CD8-positive, alpha-beta memory T cell (primary cell): ENCODE measurements around the gene VKORC1. TPM values are rescaled to one million over a fixed set of nuclear protein-coding genes. Genes with fewer than 3 reads are reported as not detected.

ENCODE experiments used
- CTCF ChIA-PET: fragments of 350-600 bp; sonication (Branson Sonifier 250); formaldehyde crosslinking; loops from one replicate; lab custom pipeline; 2021; ENCODE audit warnings: antibody characterized with exemption; lab: Charles Lee
- POLR2A ChIA-PET: fragments of 350-600 bp; sonication (Branson Sonifier 250); formaldehyde crosslinking; loops from one replicate; lab custom pipeline; 2021; ENCODE audit warnings: antibody characterized with exemption; lab: Charles Lee
- DNase-seq, 5 donors: peaks; one replicate each; pipeline versions ENCODE4 v3.0.0 to v3.0.0-alpha.2; 2020 to 2022; ENCODE audit warnings: mixed read lengths in 1 of 5
- H3K27ac ChIP-seq: one replicate; pipeline ENCODE4 v1.7.0; 2013; ENCODE audit warnings: low read depth, mild to moderate bottlenecking, low read length, moderate library complexity
- H3K27me3 ChIP-seq: 2 replicates; pipeline ENCODE4 v1.7.0; 2013; ENCODE audit warnings: low read length, mild to moderate bottlenecking; ENCODE audit not compliant: insufficient read depth, poor library complexity, severe bottlenecking
- H3K36me3 ChIP-seq: 2 replicates; pipeline ENCODE4 v1.7.0; 2013; ENCODE audit warnings: mild to moderate bottlenecking, low read length, moderate library complexity; ENCODE audit not compliant: insufficient read depth
- H3K4me1 ChIP-seq: 2 replicates; pipeline ENCODE4 v1.7.0; 2013; ENCODE audit warnings: mild to moderate bottlenecking, low read length, moderate library complexity; ENCODE audit not compliant: insufficient read depth
- H3K4me3 ChIP-seq: 2 replicates; pipeline ENCODE4 v1.7.0; 2013; ENCODE audit warnings: mild to moderate bottlenecking, low read length
- H3K9me3 ChIP-seq: 2 replicates; pipeline ENCODE4 v1.7.0; 2013; ENCODE audit warnings: mild to moderate bottlenecking, low read length
- H3K27ac Mint-ChIP-seq, 8 donors: one replicate each; pipeline ENCODE4 v1.8.0; 2020 to 2021; ENCODE audit warnings: mixed read lengths in 8 of 8, mild to moderate bottlenecking in 6 of 8, inconsistent platforms in 3 of 8, moderate library complexity in 3 of 8
- H3K27me3 Mint-ChIP-seq, 2 donors: one replicate each; pipeline ENCODE4 v1.8.0; 2020 to 2021; ENCODE audit warnings: mixed read lengths in 2 of 2, mild to moderate bottlenecking in 1 of 2, moderate library complexity in 1 of 2
- H3K36me3 Mint-ChIP-seq, 3 donors: one replicate each; pipeline ENCODE4 v1.8.0; 2020 to 2021; ENCODE audit warnings: mixed read lengths in 3 of 3, inconsistent platforms in 1 of 3, mild to moderate bottlenecking in 1 of 3
- H3K4me1 Mint-ChIP-seq, 3 donors: one replicate each; pipeline ENCODE4 v1.8.0; 2020 to 2021; ENCODE audit warnings: mixed read lengths in 3 of 3, inconsistent platforms in 1 of 3, mild to moderate bottlenecking in 1 of 3
- H3K4me3 Mint-ChIP-seq, 7 donors: one replicate each; pipeline ENCODE4 v1.8.0; 2020 to 2021; ENCODE audit warnings: mixed read lengths in 7 of 7, mild to moderate bottlenecking in 6 of 7, moderate library complexity in 4 of 7, inconsistent platforms in 2 of 7
- H3K9me3 Mint-ChIP-seq, 5 donors: one replicate each; pipeline ENCODE4 v1.8.0; 2020 to 2022; ENCODE audit warnings: mixed read lengths in 5 of 5, mild to moderate bottlenecking in 3 of 5, moderate library complexity in 2 of 5, inconsistent platforms in 1 of 5
- polyA plus RNA-seq: library from polyadenylated mRNA; unstranded; fragments of 300-500 nt; fragmentation: Illumina TruSeq; gene quantifications from one replicate; pipeline ENCODE4 v1.2.3, GENCODE V29; 2021
- total RNA-seq, 2 experiments: library from RNA; stranded (reverse); gene quantifications; one replicate each; pipeline ENCODE4 v1.2.3, GENCODE V29; 2021

The VKORC1 gene
- total and polyA plus RNA-seq, 3 experiments from 2014 or later, result 66.0 to 124 (median 74.3) TPM

DNA sequence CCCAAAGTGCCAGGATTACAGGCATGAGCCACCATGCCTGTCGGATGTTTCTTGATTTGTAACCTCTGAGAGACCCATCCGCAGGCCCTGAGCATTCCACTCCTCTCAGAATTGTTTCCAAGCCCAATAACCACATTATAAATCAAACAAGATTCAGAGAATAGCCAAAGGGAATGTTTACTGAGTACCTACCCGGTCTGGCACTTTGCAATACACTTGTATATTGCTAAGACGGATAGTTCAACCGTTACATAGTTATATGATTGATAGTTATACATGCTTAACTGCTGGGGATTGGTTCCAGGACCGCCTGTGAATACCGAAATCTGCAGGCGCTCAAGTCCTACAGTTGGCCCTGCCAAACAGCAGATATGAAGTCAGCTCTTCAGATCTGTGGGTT lies 19.9 kb upstream of the VKORC1 start:
- Mint-ChIP-seq H3K27me3 (no peaks in the 10 kb centered on the region), H3K4me3 (peak overlapping the region in 2 of 7 donors; percentile 32 to 70), H3K36me3 (peaks cover 0 to 51% (median 0%) of the 10 kb centered on the region in 3 donors), H3K9me3 (no peaks in the 10 kb centered on the region), H3K27ac (peak overlapping the region in 3 of 8 donors; percentile 19 to 68 (median 34)), H3K4me1 (peaks cover 18% of the 10 kb centered on the region in 3 donors)
- Histone ChIP-seq H3K4me3 (no peak overlapping the region), H3K9me3 (no peaks in the 10 kb centered on the region), H3K27me3 (no peaks in the 10 kb centered on the region), H3K27ac (no peak overlapping the region), H3K4me1 (peaks cover 12% of the 10 kb centered on the region), H3K36me3 (peaks cover 8% of the 10 kb centered on the region)
- ChIA-PET POLR2A (interaction anchor here (0.7 kb wide), 1 partner anchor 28 kb away, joined by 3 read pairs; no protein-coding TSS in a partner anchor), CTCF (interaction anchor here (1.9 kb wide), 1 partner anchor 28 kb away, joined by 4 read pairs; no protein-coding TSS in a partner anchor)
- no peak for DNase-seq

GRCh38 chr16:31113121-31114120 lies 18.8 kb upstream of the VKORC1 start:
- H3K27me3 Mint-ChIP-seq, result no peaks in the 10 kb centered on the region
- H3K4me3 Mint-ChIP-seq, result peak overlapping the region in 2 of 7 donors; percentile 24 to 82
- ChIA-PET CTCF (interaction anchor here (0.5 to 2.1 kb wide), 4 partner anchors 29 to 346 kb away, joined by 3 to 8 read pairs (median 4); partner anchors contain the start of gene ARMC5), POLR2A (interaction anchor here (0.6 to 0.7 kb wide), 2 partner anchors 29 to 68 kb away, joined by 3 read pairs; no protein-coding TSS in a partner anchor)
- no peaks in the 10 kb centered on the region for H3K9me3 ChIP-seq
- peaks cover 15 to 19% (median 15%) of the 10 kb centered on the region in 3 donors for H3K4me1 Mint-ChIP-seq
- H3K4me1 ChIP-seq, result peaks cover 11% of the 10 kb centered on the region
- peaks cover 0 to 43% (median 0%) of the 10 kb centered on the region in 3 donors for H3K36me3 Mint-ChIP-seq
- no peaks in the 10 kb centered on the region for H3K27me3 ChIP-seq
- H3K27ac ChIP-seq, result no peak overlapping the region
- no peak for DNase-seq
- H3K4me3 ChIP-seq, result no peak overlapping the region
- H3K9me3 Mint-ChIP-seq, result no peaks in the 10 kb centered on the region
- H3K36me3 ChIP-seq, result no peaks in the 10 kb centered on the region
- H3K27ac Mint-ChIP-seq, result peak overlapping the region in 6 of 8 donors; percentile 7 to 84 (median 28)

- CTCF ChIA-PET, result interaction anchor here (2.1 kb wide), 1 partner anchor 30 kb away, joined by 8 read pairs; no protein-coding TSS in a partner anchor
Measured at GRCh38 chr16:31112711-31113110, 18.1 kb upstream of the VKORC1 start.

GRCh38 chr16:31111881-31112466 lies 17.4 kb upstream of the VKORC1 start:
- Mint-ChIP-seq H3K9me3 (no peaks in the 10 kb centered on the region), H3K27me3 (no peaks in the 10 kb centered on the region), H3K27ac (peak overlapping the region in 1 of 8 donors; percentile 89), H3K36me3 (peaks cover 0 to 34% (median 0%) of the 10 kb centered on the region in 3 donors), H3K4me3 (peak overlapping the region in 1 of 7 donors; percentile 24), H3K4me1 (peaks cover 13 to 17% (median 14%) of the 10 kb centered on the region in 3 donors)
- H3K4me1 ChIP-seq, result peaks cover 11% of the 10 kb centered on the region
- ChIA-PET CTCF (interaction anchor here (2.1 kb wide), 1 partner anchor 30 kb away, joined by 8 read pairs; no protein-coding TSS in a partner anchor), POLR2A (no interaction called here)
- H3K9me3 ChIP-seq, result no peaks in the 10 kb centered on the region
- no peak overlapping the region for H3K4me3 ChIP-seq
- DNase-seq, result no peak
- no peaks in the 10 kb centered on the region for H3K36me3 ChIP-seq
- H3K27me3 ChIP-seq, result no peaks in the 10 kb centered on the region
- no peak overlapping the region for H3K27ac ChIP-seq

More at GRCh38 chr16:31112711-31113110, 18.1 kb upstream of the VKORC1 start:
- Mint-ChIP-seq H3K9me3 (no peaks in the 10 kb centered on the region), H3K27ac (peak overlapping the region in 2 of 8 donors; percentile 30 to 50), H3K4me3 (peak overlapping the region in 1 of 7 donors; percentile 24), H3K36me3 (peaks cover 0 to 37% (median 0%) of the 10 kb centered on the region in 3 donors), H3K4me1 (peaks cover 13 to 17% (median 14%) of the 10 kb centered on the region in 3 donors), H3K27me3 (no peaks in the 10 kb centered on the region)
- no peaks in the 10 kb centered on the region for H3K36me3 ChIP-seq
- peaks cover 10% of the 10 kb centered on the region for H3K4me1 ChIP-seq
- no peak overlapping the region for H3K27ac ChIP-seq
- POLR2A ChIA-PET, result no interaction called here
- no peak overlapping the region for H3K4me3 ChIP-seq
- DNase-seq, result no peak
- no peaks in the 10 kb centered on the region for H3K9me3 ChIP-seq
- no peaks in the 10 kb centered on the region for H3K27me3 ChIP-seq

- Mint-ChIP-seq H3K27me3 (no peaks in the 10 kb centered on the region), H3K4me3 (peak overlapping the region; percentile 39 to 84 (median 54)), H3K4me1 (peaks cover 16 to 21% (median 17%) of the 10 kb centered on the region in 3 donors), H3K9me3 (no peaks in the 10 kb centered on the region), H3K36me3 (peaks cover 0 to 34% (median 0%) of the 10 kb centered on the region in 3 donors), H3K27ac (peak overlapping the region in 5 of 8 donors; percentile 17 to 84 (median 68))
- H3K36me3 ChIP-seq, result no peaks in the 10 kb centered on the region
- no peaks in the 10 kb centered on the region for H3K27me3 ChIP-seq
- ChIA-PET CTCF (interaction anchor here (0.9 kb wide), 1 partner anchor 32 kb away, joined by 4 read pairs; no protein-coding TSS in a partner anchor), POLR2A (no interaction called here)
- H3K9me3 ChIP-seq, result no peaks in the 10 kb centered on the region
- H3K27ac ChIP-seq, result no peak overlapping the region
- no peak overlapping the region for H3K4me3 ChIP-seq
- DNase-seq, result no peak
- H3K4me1 ChIP-seq, result peaks cover 11% of the 10 kb centered on the region
Measured at GRCh38 chr16:31110106-31111034, 15.8 kb upstream of the VKORC1 start.

- ChIA-PET POLR2A (interaction anchor here (2.6 kb wide), 1 partner anchor 8 kb away, joined by 12 read pairs; the partner anchor contains the start of gene KAT8), CTCF (interaction anchor here (0.9 kb wide), 1 partner anchor 33 kb away, joined by 4 read pairs; no protein-coding TSS in a partner anchor)
- no peaks in the 10 kb centered on the region for H3K36me3 ChIP-seq
- Mint-ChIP-seq H3K36me3 (peaks cover 0 to 34% (median 0%) of the 10 kb centered on the region in 3 donors), H3K4me3 (peak overlapping the region; percentile 77 to 84 (median 82)), H3K4me1 (peaks cover 16 to 21% (median 17%) of the 10 kb centered on the region in 3 donors), H3K9me3 (no peaks in the 10 kb centered on the region), H3K27me3 (no peaks in the 10 kb centered on the region), H3K27ac (peak overlapping the region in 4 of 8 donors; percentile 54 to 87 (median 74))
- H3K9me3 ChIP-seq, result no peaks in the 10 kb centered on the region
- H3K4me3 ChIP-seq, result no peak overlapping the region
- H3K27ac ChIP-seq, result no peak overlapping the region
- H3K4me1 ChIP-seq, result peaks cover 11% of the 10 kb centered on the region
- H3K27me3 ChIP-seq, result no peaks in the 10 kb centered on the region
- DNase-seq, result no peak
Measured at GRCh38 chr16:31109622-31110021, 15.0 kb upstream of the VKORC1 start.
